Measurements from ENCODE around the gene KHDRBS1.

GRCh38 chr1:32077451-32077850 lies 63.8 kb downstream of the KHDRBS1 start:
- TF ChIP-seq YY1 (IDR thresholded peaks at IDR 0.05) = no peak
- TF ChIP-seq CTCF (IDR thresholded peaks at IDR 0.05; ENCODE audit: low read depth, low read length, missing input control) = no peak
- no peak for TF ChIP-seq SP1 (IDR thresholded peaks at IDR 0.05)
- no peak for TF ChIP-seq REST (IDR thresholded peaks at IDR 0.05)
- TF ChIP-seq MAX (IDR thresholded peaks at IDR 0.05) = no peak
- no peak for TF ChIP-seq NR2F2 (IDR thresholded peaks at IDR 0.05)
- TF ChIP-seq RAD21 (IDR thresholded peaks at IDR 0.05) = no peak
- TF ChIP-seq RXRA (IDR thresholded peaks at IDR 0.05) = no peak
- no peak for TF ChIP-seq HNF4G (IDR thresholded peaks at IDR 0.05)
- no peak for TF ChIP-seq ZBTB33 (IDR thresholded peaks at IDR 0.05)
- TF ChIP-seq TAF1 (conservative IDR thresholded peaks at IDR 0.05) = no peak
- no peak for TF ChIP-seq ATF3 (IDR thresholded peaks at IDR 0.05)

All from liver (tissue), 3 donors.